Measurements from ENCODE around the gene SHISA9. TPM values are rescaled to one million over a fixed set of nuclear protein-coding genes. Genes with fewer than 3 reads are reported as not detected.

Gene SHISA9
- total and polyA plus RNA-seq, 7 donors, result 0.01 to 0.97 (median 0.07) TPM

GRCh38 chr16:13081825-13082331 lies 180.5 kb downstream of the SHISA9 start:
- intact Hi-C loops (cut with DNase I), result no loop called here
- H3K27me3 ChIP-seq (ENCODE audit: insufficient read depth in 3 of 3, low read length in 2 of 3), result no peaks in the 10 kb centered on the region
- no peak overlapping the region for H3K4me3 ChIP-seq
- ATAC-seq (no peak), DNase-seq (no peak)
- 81 to 85% (median 83%) methylated on average over 5 of the region's 5 CpGs for WGBS, 3 donors
- H3K9me3 ChIP-seq, result no peaks in the 10 kb centered on the region
- no peak for TF ChIP-seq CTCF (IDR thresholded peaks at IDR 0.05)
- no peaks in the 10 kb centered on the region for H3K4me1 ChIP-seq
- H3K36me3 ChIP-seq (ENCODE audit: insufficient read depth in 1 of 2, low read depth in 1 of 2), result no peaks in the 10 kb centered on the region
- H3K27ac ChIP-seq, result no peak overlapping the region

- H3K27ac ChIP-seq, result no peak overlapping the region
- DNase-seq, result no peak
- H3K9me3 ChIP-seq, result no peaks in the 10 kb centered on the region
- no peak overlapping the region for H3K4me3 ChIP-seq
- TF ChIP-seq CTCF (IDR thresholded peaks at IDR 0.05), result no peak
- intact Hi-C loops (cut with DNase I), result no loop called here
- H3K36me3 ChIP-seq (ENCODE audit: insufficient read depth in 1 of 2, low read depth in 1 of 2), result no peaks in the 10 kb centered on the region
- no peaks in the 10 kb centered on the region for H3K4me1 ChIP-seq
- no peak for ATAC-seq
- WGBS, 3 donors, result 17 to 24% (median 20%) methylated on average over 5 of the region's 5 CpGs
- H3K27me3 ChIP-seq (ENCODE audit: insufficient read depth in 3 of 3, low read length in 2 of 3), result no peaks in the 10 kb centered on the region
These were observed 182.3 kb downstream of the SHISA9 start for GRCh38 chr16:13083681-13084080.

- TF ChIP-seq CTCF (IDR thresholded peaks at IDR 0.05), result no peak
- no peaks in the 10 kb centered on the region for H3K9me3 ChIP-seq
- no peak overlapping the region for H3K4me3 ChIP-seq
- H3K36me3 ChIP-seq (ENCODE audit: insufficient read depth in 1 of 2, low read depth in 1 of 2), result no peaks in the 10 kb centered on the region
- intact Hi-C loops (cut with DNase I), result no loop called here
- ATAC-seq (no peak), DNase-seq (no peak)
- no peaks in the 10 kb centered on the region for H3K4me1 ChIP-seq
- H3K27me3 ChIP-seq (ENCODE audit: insufficient read depth in 3 of 3, low read length in 2 of 3), result no peaks in the 10 kb centered on the region
- H3K27ac ChIP-seq, result no peak overlapping the region
- WGBS, 3 donors, result 78 to 82% (median 79%) methylated on average over 2 of the region's 2 CpGs
These were observed 182.9 kb downstream of the SHISA9 start for GRCh38 chr16:13084331-13084730.

- no peak for TF ChIP-seq CTCF (IDR thresholded peaks at IDR 0.05)
- 54 to 61% (median 54%) methylated on average over 7 of the region's 7 CpGs for WGBS, 3 donors
- peaks cover 8% of the 10 kb centered on the region for H3K9me3 ChIP-seq
- no peaks in the 10 kb centered on the region for H3K27me3 ChIP-seq (ENCODE audit: insufficient read depth in 3 of 3, low read length in 2 of 3)
- H3K4me3 ChIP-seq, result no peak overlapping the region
- H3K36me3 ChIP-seq (ENCODE audit: insufficient read depth in 1 of 2, low read depth in 1 of 2), result no peaks in the 10 kb centered on the region
- no peak overlapping the region for H3K27ac ChIP-seq
- no peak for DNase-seq
- H3K4me1 ChIP-seq, result no peaks in the 10 kb centered on the region
- ATAC-seq, result no peak
- intact Hi-C loops (cut with DNase I), result no loop called here
These were observed 192.3 kb downstream of the SHISA9 start for GRCh38 chr16:13093661-13094060.

GRCh38 chr16:13095061-13095460 lies 193.7 kb downstream of the SHISA9 start:
- intact Hi-C loops (cut with DNase I), result no loop called here
- Histone ChIP-seq H3K4me3 (no peak overlapping the region), H3K27me3 (ENCODE audit: insufficient read depth in 3 of 3, low read length in 2 of 3) (no peaks in the 10 kb centered on the region), H3K36me3 (ENCODE audit: insufficient read depth in 1 of 2, low read depth in 1 of 2) (no peaks in the 10 kb centered on the region), H3K9me3 (peaks cover 8% of the 10 kb centered on the region), H3K27ac (no peak overlapping the region), H3K4me1 (no peaks in the 10 kb centered on the region)
- 47 to 55% (median 50%) methylated on average over 2 of the region's 2 CpGs for WGBS, 3 donors
- ATAC-seq (no peak), DNase-seq (no peak)
- no peak for TF ChIP-seq CTCF (IDR thresholded peaks at IDR 0.05)
